ENCODE data around the gene FOLH1.
"Not testable (repeated sequence)": the region's sequence is repeated elsewhere in the genome, so short reads cannot be mapped to it uniquely, and the experiment has no call there.

The FOLH1 gene

GRCh38 chr11:49208006-49208721 is at the start of gene FOLH1:
Gene FOLH1 (minus strand): TSS chr11:49208602. CDS start chr11:49208409, 193 bp downstream.
- no peak for TF ChIP-seq CTCF (IDR thresholded peaks at IDR 0.05; ENCODE audit: insufficient read depth, missing control alignments)
- DNase-seq (ENCODE audit: insufficient read length, low spot score) (peak; percentile 26), FAIRE-seq (no peak)

GRCh38 chr11:49255148-49255547 is 46.7 kb upstream of the FOLH1 start:
- DNase-seq (ENCODE audit: insufficient read length, low spot score); FAIRE-seq: not testable (repeated sequence)

GRCh38 chr11:49251212-49251611 is 42.8 kb upstream of the FOLH1 start:
- DNase-seq (ENCODE audit: insufficient read length, low spot score); FAIRE-seq: not testable (repeated sequence)

GRCh38 chr11:49250398-49251115 is 42.2 kb upstream of the FOLH1 start:
- DNase-seq (ENCODE audit: insufficient read length, low spot score); FAIRE-seq: not testable (repeated sequence)

GRCh38 chr11:49249363-49249762 is 41.0 kb upstream of the FOLH1 start:
- DNase-seq (ENCODE audit: insufficient read length, low spot score); FAIRE-seq: not testable (repeated sequence)

- FAIRE-seq; DNase-seq (ENCODE audit: insufficient read length, low spot score): not testable (repeated sequence)
Observed at GRCh38 chr11:49233685-49234084, 25.3 kb upstream of the FOLH1 start.

GRCh38 chr11:49233019-49233418 is 24.6 kb upstream of the FOLH1 start:
- DNase-seq (ENCODE audit: insufficient read length, low spot score); FAIRE-seq: not testable (repeated sequence)

GRCh38 chr11:49231725-49232124 is 23.3 kb upstream of the FOLH1 start:
- FAIRE-seq; DNase-seq (ENCODE audit: insufficient read length, low spot score): not testable (repeated sequence)

- not testable (repeated sequence) for FAIRE-seq; DNase-seq (ENCODE audit: insufficient read length, low spot score)
- TF ChIP-seq CTCF (IDR thresholded peaks at IDR 0.05; ENCODE audit: insufficient read depth, missing control alignments), result peak; percentile 17
Observed at GRCh38 chr11:49230534-49230933, 22.1 kb upstream of the FOLH1 start.

- not testable (repeated sequence) for DNase-seq (ENCODE audit: insufficient read length, low spot score); FAIRE-seq
Observed at GRCh38 chr11:49230001-49230400, 21.6 kb upstream of the FOLH1 start.

GRCh38 chr11:49229136-49229535 is 20.7 kb upstream of the FOLH1 start:
- TF ChIP-seq CTCF (IDR thresholded peaks at IDR 0.05; ENCODE audit: insufficient read depth, missing control alignments), result peak; percentile 44

GRCh38 chr11:49225255-49225785 is 16.9 kb upstream of the FOLH1 start:
- DNase-seq (ENCODE audit: insufficient read length, low spot score), result not testable (repeated sequence)
- FAIRE-seq, result peak; percentile 29

More at GRCh38 chr11:49229136-49229535, 20.7 kb upstream of the FOLH1 start:
- not testable (repeated sequence) for DNase-seq (ENCODE audit: insufficient read length, low spot score)
- FAIRE-seq, result peak; percentile 91

Measured in D721Med (cell line).